Measurements from ENCODE around the gene MKLN1. TPM values are rescaled to one million over a fixed set of nuclear protein-coding genes. Genes with fewer than 3 reads are reported as not detected.

The MKLN1 gene
- polyA plus RNA-seq, 1 donor from 2014 or later = 15.9 TPM

- H3F3A ChIP-seq (ENCODE audit: insufficient read depth, low read length, poor library complexity, severe bottlenecking) = no peaks in the 10 kb centered on the region
- H3K9ac ChIP-seq (ENCODE audit: low read length) = no peak overlapping the region
- no peaks in the 10 kb centered on the region for H3K9me3 ChIP-seq (ENCODE audit: low read length)
- no peaks in the 10 kb centered on the region for H3K27me3 ChIP-seq (ENCODE audit: insufficient read depth, low read depth, low read length)
- TF ChIP-seq RAD21 (conservative IDR thresholded peaks at IDR 0.05) = no peak
- no peak overlapping the region for H3K27ac ChIP-seq (ENCODE audit: low read length)
- H3K36me3 ChIP-seq (ENCODE audit: insufficient read depth, low read length) = no peaks in the 10 kb centered on the region
- H2AFZ ChIP-seq (ENCODE audit: low read depth, low read length) = no peak overlapping the region
- H3K79me2 ChIP-seq (replicated peaks; ENCODE audit: insufficient read depth, low read length) = no peaks in the 10 kb centered on the region
- H3K4me2 ChIP-seq (ENCODE audit: low read length) = no peak overlapping the region
- no peaks in the 10 kb centered on the region for H4K20me1 ChIP-seq (ENCODE audit: insufficient read depth)
- no peaks in the 10 kb centered on the region for H3K9me2 ChIP-seq (ENCODE audit: insufficient read depth, low read length)
- no peak overlapping the region for H3K4me3 ChIP-seq (ENCODE audit: low read length)
Measured at GRCh38 chr7:131455546-131455945, 127.9 kb downstream of the MKLN1 start.

- H3K27ac ChIP-seq (ENCODE audit: low read length) = no peak overlapping the region
- H3K9me2 ChIP-seq (ENCODE audit: insufficient read depth, low read length) = no peaks in the 10 kb centered on the region
- no peak overlapping the region for H3K4me2 ChIP-seq (ENCODE audit: low read length)
- no peak overlapping the region for H3K4me3 ChIP-seq (ENCODE audit: low read length)
- no peaks in the 10 kb centered on the region for H3K9me3 ChIP-seq (ENCODE audit: low read length)
- H2AFZ ChIP-seq (ENCODE audit: low read depth, low read length) = no peak overlapping the region
- no peaks in the 10 kb centered on the region for H4K20me1 ChIP-seq (ENCODE audit: insufficient read depth)
- no peaks in the 10 kb centered on the region for H3F3A ChIP-seq (ENCODE audit: insufficient read depth, low read length, poor library complexity, severe bottlenecking)
- TF ChIP-seq MXI1 (conservative IDR thresholded peaks at IDR 0.05; ENCODE audit: poor library complexity, severe bottlenecking) (no peak), REST (IDR thresholded peaks at IDR 0.05; ENCODE audit: borderline replicate concordance) (no peak), EP300 (conservative IDR thresholded peaks at IDR 0.05; ENCODE audit: poor library complexity, severe bottlenecking) (no peak)
- H3K36me3 ChIP-seq (ENCODE audit: insufficient read depth, low read length) = no peaks in the 10 kb centered on the region
- no peak overlapping the region for H3K9ac ChIP-seq (ENCODE audit: low read length)
- no peaks in the 10 kb centered on the region for H3K27me3 ChIP-seq (ENCODE audit: insufficient read depth, low read depth, low read length)
- H3K79me2 ChIP-seq (replicated peaks; ENCODE audit: insufficient read depth, low read length) = no peaks in the 10 kb centered on the region
Measured at GRCh38 chr7:131456338-131456737, 128.7 kb downstream of the MKLN1 start.

GRCh38 chr7:131459256-131459655, 131.6 kb downstream of the MKLN1 start:
- no peak overlapping the region for H3K9ac ChIP-seq (ENCODE audit: low read length)
- no peak overlapping the region for H3K27ac ChIP-seq (ENCODE audit: low read length)
- no peaks in the 10 kb centered on the region for H4K20me1 ChIP-seq (ENCODE audit: insufficient read depth)
- no peak for TF ChIP-seq REST (IDR thresholded peaks at IDR 0.05; ENCODE audit: borderline replicate concordance)
- TF ChIP-seq MXI1 (conservative IDR thresholded peaks at IDR 0.05; ENCODE audit: poor library complexity, severe bottlenecking) = no peak
- TF ChIP-seq SMC3 (conservative IDR thresholded peaks at IDR 0.05; ENCODE audit: poor library complexity) = no peak
- no peak for TF ChIP-seq POLR2AphosphoS5 (IDR thresholded peaks at IDR 0.05)
- TF ChIP-seq TAF1 (IDR thresholded peaks at IDR 0.05; ENCODE audit: low read depth) = no peak
- no peak for TF ChIP-seq EZH2 (IDR thresholded peaks at IDR 0.05; ENCODE audit: borderline replicate concordance, insufficient read depth, low read length, poor library complexity, severe bottlenecking)
- no peak for TF ChIP-seq RAD21 (conservative IDR thresholded peaks at IDR 0.05)
- TF ChIP-seq EP300 (conservative IDR thresholded peaks at IDR 0.05; ENCODE audit: poor library complexity, severe bottlenecking) = no peak
- no peak for TF ChIP-seq CTCF (IDR thresholded peaks at IDR 0.05; ENCODE audit: poor library complexity, severe bottlenecking)
- H3F3A ChIP-seq (ENCODE audit: insufficient read depth, low read length, poor library complexity, severe bottlenecking) = no peaks in the 10 kb centered on the region
- H3K9me3 ChIP-seq (ENCODE audit: low read length) = no peaks in the 10 kb centered on the region
- no peak overlapping the region for H3K4me2 ChIP-seq (ENCODE audit: low read length)
- no peaks in the 10 kb centered on the region for H3K9me2 ChIP-seq (ENCODE audit: insufficient read depth, low read length)
- no peaks in the 10 kb centered on the region for H3K27me3 ChIP-seq (ENCODE audit: insufficient read depth, low read depth, low read length)
- H2AFZ ChIP-seq (ENCODE audit: low read depth, low read length) = no peak overlapping the region
- H3K36me3 ChIP-seq (ENCODE audit: insufficient read depth, low read length) = no peaks in the 10 kb centered on the region
- H3K4me3 ChIP-seq (ENCODE audit: low read length) = no peak overlapping the region
- H3K79me2 ChIP-seq (replicated peaks; ENCODE audit: insufficient read depth, low read length) = no peaks in the 10 kb centered on the region
